NB4 (cell line): ENCODE results near the gene FRMD6.

ENCODE experiments used
- MAX ChIP-seq: IDR thresholded peaks from 2 replicates; pipeline ENCODE4 v1.6.1; 2011; ENCODE audit warnings: low read depth, low read length
- MYC ChIP-seq: IDR thresholded peaks from 2 replicates; pipeline ENCODE4 v1.6.1; 2011; ENCODE audit warnings: low read depth, low read length
- POLR2A ChIP-seq: IDR thresholded peaks from 2 replicates; pipeline ENCODE4 v1.6.1; 2011; ENCODE audit warnings: mild to moderate bottlenecking; ENCODE audit not compliant: insufficient read length; ENCODE audit errors: extremely low read depth
- TF ChIP-seq, protein P1 (sequence below): IDR thresholded peaks from one replicate; pipeline ENCODE4 v1.5.1; 2012; ENCODE audit warnings: low read depth, low read length

DNA sequence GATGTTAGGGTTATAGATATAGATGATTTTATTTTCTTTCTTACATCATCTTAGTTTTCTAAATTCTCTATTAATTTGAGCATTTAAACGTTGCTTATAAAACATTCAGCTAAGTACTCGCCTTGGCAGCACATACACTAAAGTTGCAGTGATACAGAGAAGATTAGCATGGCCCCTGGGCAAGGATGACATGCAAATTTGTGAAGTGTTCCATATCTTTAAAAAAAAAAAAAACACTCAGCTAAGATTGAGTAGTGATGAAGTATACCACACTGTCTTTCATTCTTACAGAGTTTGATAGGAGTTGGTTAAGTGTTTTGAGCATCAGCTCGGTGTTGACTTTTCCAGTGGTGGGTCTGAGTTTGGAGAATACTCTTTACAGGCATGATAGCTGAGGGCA is 72.3 kb downstream of the FRMD6 start:
- TF ChIP-seq, protein P1, sequence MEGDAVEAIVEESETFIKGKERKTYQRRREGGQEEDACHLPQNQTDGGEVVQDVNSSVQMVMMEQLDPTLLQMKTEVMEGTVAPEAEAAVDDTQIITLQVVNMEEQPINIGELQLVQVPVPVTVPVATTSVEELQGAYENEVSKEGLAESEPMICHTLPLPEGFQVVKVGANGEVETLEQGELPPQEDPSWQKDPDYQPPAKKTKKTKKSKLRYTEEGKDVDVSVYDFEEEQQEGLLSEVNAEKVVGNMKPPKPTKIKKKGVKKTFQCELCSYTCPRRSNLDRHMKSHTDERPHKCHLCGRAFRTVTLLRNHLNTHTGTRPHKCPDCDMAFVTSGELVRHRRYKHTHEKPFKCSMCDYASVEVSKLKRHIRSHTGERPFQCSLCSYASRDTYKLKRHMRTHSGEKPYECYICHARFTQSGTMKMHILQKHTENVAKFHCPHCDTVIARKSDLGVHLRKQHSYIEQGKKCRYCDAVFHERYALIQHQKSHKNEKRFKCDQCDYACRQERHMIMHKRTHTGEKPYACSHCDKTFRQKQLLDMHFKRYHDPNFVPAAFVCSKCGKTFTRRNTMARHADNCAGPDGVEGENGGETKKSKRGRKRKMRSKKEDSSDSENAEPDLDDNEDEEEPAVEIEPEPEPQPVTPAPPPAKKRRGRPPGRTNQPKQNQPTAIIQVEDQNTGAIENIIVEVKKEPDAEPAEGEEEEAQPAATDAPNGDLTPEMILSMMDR = no peak
- no peak for TF ChIP-seq POLR2A
- TF ChIP-seq MAX = no peak
- TF ChIP-seq MYC = no peak
